ENCODE measurements around the gene CCDC8. TPM values are rescaled to one million over a fixed set of nuclear protein-coding genes. Genes with fewer than 3 reads are reported as not detected.
A peak's percentile ranks its signal among the peaks of the same experiment; 100 is the strongest.

The CCDC8 gene
- total and polyA plus RNA-seq, 5 donors from 2014 or later = not detected

DNA sequence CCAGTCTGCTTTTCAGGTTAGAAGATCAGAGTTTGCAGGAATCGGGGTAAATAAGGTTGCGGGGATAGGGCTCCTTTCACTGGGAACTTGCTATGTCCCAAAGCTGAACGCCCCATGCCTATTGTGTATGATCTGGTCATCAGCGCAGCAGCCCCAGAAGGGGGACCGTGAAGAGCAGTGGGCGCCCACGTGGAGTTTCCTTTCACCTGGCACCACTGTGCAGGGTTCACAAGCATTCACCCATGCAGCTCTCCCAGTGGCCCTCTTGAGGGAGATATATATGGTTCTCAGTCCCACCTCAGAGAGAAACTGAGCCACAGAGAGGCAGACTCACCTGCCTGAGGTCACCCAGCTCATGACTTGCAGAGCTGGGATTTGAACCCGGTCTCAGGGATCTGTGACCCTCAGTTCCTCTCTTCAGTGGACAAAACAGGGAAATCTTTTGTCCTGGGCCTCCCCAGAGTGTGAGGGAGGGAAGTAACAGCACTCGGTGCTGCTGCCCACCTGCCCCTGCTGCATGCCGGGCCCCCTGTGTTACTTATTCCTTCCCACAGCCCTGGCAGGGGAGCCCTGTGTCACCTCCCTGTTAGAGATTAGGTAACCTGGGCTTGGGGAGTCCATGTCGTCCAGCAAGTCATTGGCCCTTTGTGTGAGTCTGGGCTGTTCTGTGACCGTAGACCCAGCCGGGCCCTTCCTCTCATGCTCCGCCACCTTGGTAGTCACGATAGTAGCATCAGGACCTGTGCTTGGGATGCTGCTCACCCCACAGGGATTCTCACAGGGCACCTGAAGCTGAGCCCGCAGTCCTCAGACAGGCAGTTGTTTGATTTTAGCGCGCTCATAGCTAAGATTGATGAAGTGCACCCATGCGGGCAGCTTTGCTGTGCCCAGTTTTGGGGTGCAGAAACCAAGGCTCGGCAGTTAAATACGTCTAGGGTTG is 38.6 kb downstream of the CCDC8 start:
- peaks cover 4% of the 10 kb centered on the region for H3K4me1 ChIP-seq (ENCODE audit: control insufficient read depth, insufficient read depth, low read length, poor library complexity, severe bottlenecking)
- no peaks in the 10 kb centered on the region for H3K27me3 Mint-ChIP-seq
- peak overlapping the region in 1 of 3 donors; percentile 32 for H3K27ac Mint-ChIP-seq
- no peaks in the 10 kb centered on the region for H3K27me3 ChIP-seq (ENCODE audit: control insufficient read depth, insufficient read depth, low read length)
- H3K4me1 Mint-ChIP-seq = peaks cover 6 to 16% (median 13%) of the 10 kb centered on the region in 4 donors
- H3K36me3 ChIP-seq (ENCODE audit: control insufficient read depth, insufficient read depth, low read length) = peaks cover 39% of the 10 kb centered on the region
- no peak overlapping the region for H3K4me3 ChIP-seq (ENCODE audit: low read depth, low read length)
- no peaks in the 10 kb centered on the region for H3K9me3 Mint-ChIP-seq
- ATAC-seq (ENCODE audit: low read depth in 2 of 2) = no peak
- H3K9me3 ChIP-seq (ENCODE audit: control insufficient read depth in 2 of 2, low read length in 2 of 2) = no peaks in the 10 kb centered on the region
- peaks cover 32% of the 10 kb centered on the region for H3K36me3 Mint-ChIP-seq
- no peak overlapping the region for H3K4me3 Mint-ChIP-seq
- no peak overlapping the region for H3K27ac ChIP-seq (ENCODE audit: insufficient read depth, low read length, poor library complexity, severe bottlenecking)
- no peak for DNase-seq

DNA sequence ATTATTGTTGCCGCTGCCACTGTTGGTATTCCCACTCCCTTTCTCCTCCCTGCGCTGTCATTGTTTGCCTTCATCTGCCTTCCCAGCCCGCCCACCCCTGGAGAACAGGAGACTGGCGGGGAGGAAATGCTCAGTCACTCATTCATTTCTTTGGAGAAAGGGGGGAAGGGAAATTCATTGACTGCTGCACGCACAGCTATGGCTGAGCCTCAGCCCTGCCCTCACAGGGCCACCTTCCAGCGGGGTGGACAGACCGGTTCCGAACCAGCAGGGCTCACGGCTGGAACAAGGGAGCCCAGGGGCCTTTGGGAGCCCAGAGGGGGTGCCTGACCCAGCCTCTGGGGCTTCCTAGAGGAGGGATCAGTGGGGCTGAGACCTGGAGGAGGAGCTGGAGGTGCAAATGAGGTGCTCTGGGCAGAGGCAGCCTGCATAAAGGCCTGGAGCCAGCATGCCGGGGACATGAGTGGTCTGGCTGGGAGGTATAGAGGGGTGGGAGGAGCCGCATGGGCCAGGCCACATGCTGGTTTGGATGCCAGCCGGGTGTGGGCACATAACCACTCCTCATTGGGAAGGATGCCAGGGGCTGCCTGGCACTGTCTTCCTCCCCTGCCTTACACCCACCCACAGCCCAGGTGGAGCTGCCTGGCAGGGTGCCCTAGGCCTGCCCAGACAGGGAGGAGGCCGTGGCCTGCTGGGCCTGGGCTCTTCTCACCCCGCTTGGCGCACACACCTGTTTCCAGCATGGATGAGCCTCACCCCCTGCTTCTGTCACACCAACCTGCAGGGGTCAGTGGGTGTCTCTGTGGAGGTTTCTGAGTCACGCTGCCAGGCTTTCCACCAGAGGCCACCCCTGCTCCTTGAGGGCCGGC is 39.6 kb downstream of the CCDC8 start:
- DNase-seq (no peak), ATAC-seq (ENCODE audit: low read depth in 2 of 2) (no peak)
- no peaks in the 10 kb centered on the region for H3K9me3 Mint-ChIP-seq
- no peak overlapping the region for H3K4me3 Mint-ChIP-seq
- peaks cover 4% of the 10 kb centered on the region for H3K4me1 ChIP-seq (ENCODE audit: control insufficient read depth, insufficient read depth, low read length, poor library complexity, severe bottlenecking)
- peaks cover 29% of the 10 kb centered on the region for H3K36me3 Mint-ChIP-seq
- no peaks in the 10 kb centered on the region for H3K27me3 ChIP-seq (ENCODE audit: control insufficient read depth, insufficient read depth, low read length)
- H3K27me3 Mint-ChIP-seq = no peaks in the 10 kb centered on the region
- no peak overlapping the region for H3K4me3 ChIP-seq (ENCODE audit: low read depth, low read length)
- H3K27ac Mint-ChIP-seq = no peak overlapping the region
- no peaks in the 10 kb centered on the region for H3K9me3 ChIP-seq (ENCODE audit: control insufficient read depth in 2 of 2, low read length in 2 of 2)
- peaks cover 7 to 16% (median 13%) of the 10 kb centered on the region in 4 donors for H3K4me1 Mint-ChIP-seq
- no peak overlapping the region for H3K27ac ChIP-seq (ENCODE audit: insufficient read depth, low read length, poor library complexity, severe bottlenecking)
- peaks cover 29% of the 10 kb centered on the region for H3K36me3 ChIP-seq (ENCODE audit: control insufficient read depth, insufficient read depth, low read length)

DNA sequence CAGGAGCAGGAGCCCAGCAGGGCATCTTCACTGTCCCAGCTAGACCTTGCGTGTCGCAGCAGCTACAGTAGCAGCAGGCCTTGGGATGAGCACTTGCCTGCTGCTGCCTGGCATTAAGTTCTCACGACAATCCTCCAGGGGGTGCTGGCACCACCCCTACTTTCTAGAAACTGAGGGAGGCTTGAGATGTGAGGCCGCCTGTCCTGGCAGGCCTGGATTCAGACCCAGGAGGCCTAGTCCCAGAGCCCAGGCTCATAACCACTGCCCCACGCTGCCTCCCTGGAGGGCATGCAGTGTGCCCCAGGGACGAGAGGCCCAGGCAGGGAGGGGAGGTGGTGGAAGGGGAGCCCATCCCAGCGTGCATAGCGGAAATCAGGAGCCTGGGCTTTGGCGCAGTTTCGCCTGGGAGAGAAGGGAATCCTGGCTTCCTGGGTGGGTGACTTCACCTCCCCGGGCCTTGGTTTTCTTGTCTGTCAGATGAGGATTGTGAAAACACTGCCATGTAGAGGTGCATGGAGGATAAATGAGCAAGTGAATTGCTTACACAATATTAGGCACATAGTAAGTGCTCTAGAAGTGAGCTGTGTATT is 40.4 kb downstream of the CCDC8 start:
- Mint-ChIP-seq H3K27me3 (no peaks in the 10 kb centered on the region), H3K27ac (no peak overlapping the region), H3K4me3 (no peak overlapping the region), H3K36me3 (peaks cover 24% of the 10 kb centered on the region), H3K9me3 (no peaks in the 10 kb centered on the region), H3K4me1 (peaks cover 9 to 18% (median 10%) of the 10 kb centered on the region in 4 donors)
- Histone ChIP-seq H3K36me3 (ENCODE audit: control insufficient read depth, insufficient read depth, low read length) (peaks cover 26% of the 10 kb centered on the region), H3K27ac (ENCODE audit: insufficient read depth, low read length, poor library complexity, severe bottlenecking) (no peak overlapping the region), H3K27me3 (ENCODE audit: control insufficient read depth, insufficient read depth, low read length) (no peaks in the 10 kb centered on the region), H3K4me1 (ENCODE audit: control insufficient read depth, insufficient read depth, low read length, poor library complexity, severe bottlenecking) (peaks cover 4% of the 10 kb centered on the region), H3K4me3 (ENCODE audit: low read depth, low read length) (no peak overlapping the region), H3K9me3 (ENCODE audit: control insufficient read depth in 2 of 2, low read length in 2 of 2) (no peaks in the 10 kb centered on the region)
- no peak for ATAC-seq (ENCODE audit: low read depth in 2 of 2)
- no peak for DNase-seq

DNA sequence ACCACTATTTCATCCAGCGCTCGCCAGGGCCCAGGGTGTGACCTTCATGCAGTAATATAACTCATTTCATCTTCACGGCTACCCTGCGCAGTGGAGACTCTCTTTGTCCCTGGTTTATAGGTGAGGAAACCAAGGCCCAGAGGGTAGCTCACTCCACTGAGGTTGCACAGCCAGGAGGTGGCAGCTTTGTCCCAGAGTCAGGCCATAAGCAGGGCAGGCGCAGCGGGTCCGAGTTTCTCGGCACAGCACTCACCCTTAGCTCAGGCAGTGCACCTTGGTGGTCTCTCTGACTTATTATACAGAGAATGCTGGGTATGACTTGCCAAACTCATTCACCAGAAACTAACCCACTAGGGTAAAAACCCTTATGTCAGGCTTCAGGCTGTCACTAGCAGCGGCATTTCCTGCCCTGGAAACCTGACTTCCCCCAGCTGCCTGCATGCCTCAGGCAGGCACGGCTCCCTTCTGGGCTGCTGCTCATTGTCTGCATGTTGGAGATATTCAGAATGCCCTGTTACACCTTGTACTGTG is 41.9 kb downstream of the CCDC8 start:
- peaks cover 17% of the 10 kb centered on the region for H3K36me3 Mint-ChIP-seq
- ATAC-seq (ENCODE audit: low read depth in 2 of 2) (no peak), DNase-seq (no peak)
- Histone ChIP-seq H3K27ac (ENCODE audit: insufficient read depth, low read length, poor library complexity, severe bottlenecking) (no peak overlapping the region), H3K4me1 (ENCODE audit: control insufficient read depth, insufficient read depth, low read length, poor library complexity, severe bottlenecking) (peaks cover 4% of the 10 kb centered on the region), H3K27me3 (ENCODE audit: control insufficient read depth, insufficient read depth, low read length) (no peaks in the 10 kb centered on the region), H3K4me3 (ENCODE audit: low read depth, low read length) (no peak overlapping the region), H3K9me3 (ENCODE audit: control insufficient read depth in 2 of 2, low read length in 2 of 2) (no peaks in the 10 kb centered on the region), H3K36me3 (ENCODE audit: control insufficient read depth, insufficient read depth, low read length) (peaks cover 17% of the 10 kb centered on the region)
- peaks cover 5 to 26% (median 11%) of the 10 kb centered on the region in 4 donors for H3K4me1 Mint-ChIP-seq
- H3K27ac Mint-ChIP-seq = peak overlapping the region in 2 of 3 donors; percentile 56 to 71
- H3K27me3 Mint-ChIP-seq = no peaks in the 10 kb centered on the region
- H3K9me3 Mint-ChIP-seq = no peaks in the 10 kb centered on the region
- H3K4me3 Mint-ChIP-seq = no peak overlapping the region

DNA sequence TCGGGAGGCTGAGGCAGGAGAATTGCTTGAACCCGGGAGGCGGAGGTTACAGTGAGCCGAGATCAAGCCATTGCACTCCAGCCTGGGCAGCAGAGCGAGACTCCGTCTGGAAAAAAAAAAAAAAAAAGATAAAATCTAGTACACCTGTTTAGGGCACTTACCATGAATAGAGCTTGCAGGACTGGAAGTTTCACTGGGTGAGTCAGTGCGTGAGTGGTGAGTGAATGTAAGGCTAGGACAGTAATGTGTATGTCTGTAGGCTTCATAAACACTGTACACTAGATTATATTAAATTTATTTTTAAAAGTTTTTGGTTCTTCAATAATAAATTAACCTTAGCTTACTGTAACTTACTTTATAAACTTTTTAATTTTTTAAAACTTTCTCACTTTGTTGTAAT is 43.5 kb downstream of the CCDC8 start:
- H3K4me3 Mint-ChIP-seq = no peak overlapping the region
- H3K4me1 ChIP-seq (ENCODE audit: control insufficient read depth, insufficient read depth, low read length, poor library complexity, severe bottlenecking) = peaks cover 4% of the 10 kb centered on the region
- H3K9me3 ChIP-seq (ENCODE audit: control insufficient read depth in 2 of 2, low read length in 2 of 2) = no peaks in the 10 kb centered on the region
- peaks cover 5 to 29% (median 14%) of the 10 kb centered on the region in 4 donors for H3K4me1 Mint-ChIP-seq
- DNase-seq = no peak
- ATAC-seq (ENCODE audit: low read depth in 2 of 2) = no peak
- no peak overlapping the region for H3K4me3 ChIP-seq (ENCODE audit: low read depth, low read length)
- no peak overlapping the region for H3K27ac Mint-ChIP-seq
- no peaks in the 10 kb centered on the region for H3K9me3 Mint-ChIP-seq
- peaks cover 11% of the 10 kb centered on the region for H3K36me3 ChIP-seq (ENCODE audit: control insufficient read depth, insufficient read depth, low read length)
- H3K27me3 Mint-ChIP-seq = no peaks in the 10 kb centered on the region
- no peak overlapping the region for H3K27ac ChIP-seq (ENCODE audit: insufficient read depth, low read length, poor library complexity, severe bottlenecking)
- H3K36me3 Mint-ChIP-seq = peaks cover 10% of the 10 kb centered on the region
- no peaks in the 10 kb centered on the region for H3K27me3 ChIP-seq (ENCODE audit: control insufficient read depth, insufficient read depth, low read length)

DNA sequence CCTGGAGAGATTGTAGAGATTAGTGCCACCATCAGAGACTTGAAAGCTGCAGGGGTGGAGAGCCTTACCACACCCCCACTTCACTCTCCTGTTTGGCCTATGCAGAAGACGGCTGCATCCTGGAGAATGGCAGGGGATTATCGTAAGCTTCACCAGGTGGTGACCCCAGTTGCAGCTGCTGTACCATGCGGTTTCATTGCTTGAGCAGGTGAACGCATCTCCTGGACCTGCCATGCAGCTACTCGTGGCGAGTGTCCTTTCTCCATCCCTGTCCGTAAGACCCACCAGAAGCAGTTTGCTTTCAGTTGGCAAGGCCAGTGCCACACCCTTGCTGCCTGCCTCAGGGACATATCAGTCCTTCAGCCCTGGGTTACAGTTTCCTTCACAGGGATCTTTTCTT is 45.2 kb downstream of the CCDC8 start:
- ATAC-seq (ENCODE audit: low read depth in 2 of 2) (no peak), DNase-seq (no peak)
- Histone ChIP-seq H3K4me1 (ENCODE audit: control insufficient read depth, insufficient read depth, low read length, poor library complexity, severe bottlenecking) (peaks cover 4% of the 10 kb centered on the region), H3K4me3 (ENCODE audit: low read depth, low read length) (no peak overlapping the region), H3K27me3 (ENCODE audit: control insufficient read depth, insufficient read depth, low read length) (no peaks in the 10 kb centered on the region), H3K9me3 (ENCODE audit: control insufficient read depth in 2 of 2, low read length in 2 of 2) (no peaks in the 10 kb centered on the region), H3K27ac (ENCODE audit: insufficient read depth, low read length, poor library complexity, severe bottlenecking) (no peak overlapping the region), H3K36me3 (ENCODE audit: control insufficient read depth, insufficient read depth, low read length) (peaks cover 11% of the 10 kb centered on the region)
- no peaks in the 10 kb centered on the region for H3K9me3 Mint-ChIP-seq
- H3K4me3 Mint-ChIP-seq = no peak overlapping the region
- H3K27ac Mint-ChIP-seq = no peak overlapping the region
- peaks cover 9 to 39% (median 21%) of the 10 kb centered on the region in 4 donors for H3K4me1 Mint-ChIP-seq
- H3K27me3 Mint-ChIP-seq = no peaks in the 10 kb centered on the region
- peaks cover 16% of the 10 kb centered on the region for H3K36me3 Mint-ChIP-seq

DNA sequence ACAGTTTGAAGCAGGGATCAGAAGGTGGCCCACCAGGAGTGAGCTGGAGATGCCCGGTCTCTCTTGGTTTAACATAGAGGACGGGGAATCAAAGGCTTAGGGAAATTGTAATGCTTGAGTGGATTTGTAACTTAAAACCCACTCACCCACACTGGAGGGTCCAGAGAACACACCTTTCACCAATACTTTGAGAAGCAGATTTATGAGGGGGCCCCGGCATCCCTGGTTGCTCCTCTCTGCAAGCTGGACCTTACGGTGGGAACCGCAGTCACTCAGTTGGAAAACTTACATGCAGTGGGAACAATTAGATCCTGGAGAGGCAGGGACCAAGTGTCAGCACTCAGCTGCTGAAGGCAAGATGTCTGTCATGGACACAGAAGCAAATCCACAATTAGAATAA is 45.9 kb downstream of the CCDC8 start:
- H3K4me3 ChIP-seq (ENCODE audit: low read depth, low read length) = no peak overlapping the region
- H3K4me1 ChIP-seq (ENCODE audit: control insufficient read depth, insufficient read depth, low read length, poor library complexity, severe bottlenecking) = peaks cover 5% of the 10 kb centered on the region
- Mint-ChIP-seq H3K36me3 (peaks cover 16% of the 10 kb centered on the region), H3K4me3 (no peak overlapping the region), H3K9me3 (no peaks in the 10 kb centered on the region), H3K4me1 (peaks cover 9 to 38% (median 21%) of the 10 kb centered on the region in 4 donors), H3K27ac (no peak overlapping the region), H3K27me3 (no peaks in the 10 kb centered on the region)
- no peaks in the 10 kb centered on the region for H3K9me3 ChIP-seq (ENCODE audit: control insufficient read depth in 2 of 2, low read length in 2 of 2)
- ATAC-seq (ENCODE audit: low read depth in 2 of 2) (no peak), DNase-seq (no peak)
- H3K27ac ChIP-seq (ENCODE audit: insufficient read depth, low read length, poor library complexity, severe bottlenecking) = no peak overlapping the region
- peaks cover 11% of the 10 kb centered on the region for H3K36me3 ChIP-seq (ENCODE audit: control insufficient read depth, insufficient read depth, low read length)
- H3K27me3 ChIP-seq (ENCODE audit: control insufficient read depth, insufficient read depth, low read length) = no peaks in the 10 kb centered on the region

All from CD4-positive, CD25-positive, alpha-beta regulatory T cell (primary cell).